ENCODE results near the gene PPP3CA.
"Not testable (repeated sequence)": the region's sequence is repeated elsewhere in the genome, so short reads cannot be mapped to it uniquely, and the experiment has no call there.

Gene PPP3CA

GRCh38 chr4:101201421-101201820 is 145.9 kb downstream of the PPP3CA start:
- DNase-seq = no peak

- DNase-seq = no peak
These were observed 146.8 kb downstream of the PPP3CA start for GRCh38 chr4:101200561-101200960.

GRCh38 chr4:101199507-101200285 is 147.6 kb downstream of the PPP3CA start:
- DNase-seq = no peak

- DNase-seq = no peak
These were observed 148.5 kb downstream of the PPP3CA start for GRCh38 chr4:101198682-101199339.

- DNase-seq = no peak
These were observed 150.0 kb downstream of the PPP3CA start for GRCh38 chr4:101197350-101197749.

GRCh38 chr4:101192244-101192643 is 155.1 kb downstream of the PPP3CA start:
- DNase-seq = no peak

GRCh38 chr4:101191302-101192098 is 155.8 kb downstream of the PPP3CA start:
- no peak for DNase-seq

- no peak for DNase-seq
These were observed 156.6 kb downstream of the PPP3CA start for GRCh38 chr4:101190751-101191150.

- no peak for DNase-seq
These were observed 158.4 kb downstream of the PPP3CA start for GRCh38 chr4:101188906-101189305.

- peak; percentile 23 for DNase-seq
These were observed 159.5 kb downstream of the PPP3CA start for GRCh38 chr4:101187841-101188240.

GRCh38 chr4:101186567-101187184 is 160.7 kb downstream of the PPP3CA start:
- DNase-seq = no peak

- no peak for DNase-seq
These were observed 162.7 kb downstream of the PPP3CA start for GRCh38 chr4:101184668-101185067.

GRCh38 chr4:101183666-101184373 is 163.5 kb downstream of the PPP3CA start:
- DNase-seq = no peak

- DNase-seq = no peak
These were observed 164.1 kb downstream of the PPP3CA start for GRCh38 chr4:101183221-101183620.

GRCh38 chr4:101182688-101183087 is 164.6 kb downstream of the PPP3CA start:
- DNase-seq = not testable (repeated sequence)

- no peak for DNase-seq
These were observed 168.6 kb downstream of the PPP3CA start for GRCh38 chr4:101178731-101179130.

- no peak for DNase-seq
These were observed 170.2 kb downstream of the PPP3CA start for GRCh38 chr4:101177154-101177553.

GRCh38 chr4:101175896-101176676 is 171.2 kb downstream of the PPP3CA start:
- no peak for DNase-seq

GRCh38 chr4:101174679-101175345 is 172.5 kb downstream of the PPP3CA start:
- no peak for DNase-seq

- DNase-seq = no peak
These were observed 175.0 kb downstream of the PPP3CA start for GRCh38 chr4:101172369-101172768.

- DNase-seq = no peak
These were observed 175.6 kb downstream of the PPP3CA start for GRCh38 chr4:101171747-101172146.

All from CD4-positive, alpha-beta T cell treated with Interleukin-21 for 1 hour (primary cell).